HFFc6 (cell line): ENCODE data around the gene CDKN2AIPNL. TPM values are rescaled to one million over a fixed set of nuclear protein-coding genes. Genes with fewer than 3 reads are reported as not detected.
A peak's percentile ranks its signal among the peaks of the same experiment; 100 is the strongest.

Experiments used
- DNase-seq: peaks from one replicate; pipeline ENCODE4 v3.0.0-alpha.2; 2018
- H3K27ac Mint-ChIP-seq: 2 replicates; pipeline ENCODE4 v1.8.0; 2020; ENCODE audit warnings: mild to moderate bottlenecking, mixed read lengths
- H3K27me3 Mint-ChIP-seq: 2 replicates; pipeline ENCODE4 v1.8.0; 2021; ENCODE audit warnings: mild to moderate bottlenecking, moderate library complexity, mixed read lengths; ENCODE audit not compliant: insufficient read depth
- H3K36me3 Mint-ChIP-seq: 2 replicates; pipeline ENCODE4 v1.8.0; 2021; ENCODE audit warnings: low read depth, mixed read lengths
- H3K4me1 Mint-ChIP-seq: 2 replicates; pipeline ENCODE4 v1.8.0; 2020; ENCODE audit warnings: low read depth, mixed read lengths
- H3K4me3 Mint-ChIP-seq: 2 replicates; pipeline ENCODE4 v1.8.0; 2020; ENCODE audit warnings: mild to moderate bottlenecking, moderate library complexity, mixed read lengths
- H3K9me3 Mint-ChIP-seq: 2 replicates; pipeline ENCODE4 v1.8.0; 2020; ENCODE audit warnings: mild to moderate bottlenecking, mixed read lengths
- CTCF ChIP-seq: fragments of 200-600 bp; sonication (generic); IDR thresholded peaks from 2 replicates; pipeline ENCODE4 v1.5.0; 2021; ENCODE audit warnings: antibody characterized with exemption, mild to moderate bottlenecking
- total RNA-seq, 6 experiments: library from RNA; stranded (reverse); fragmentation: NEBNext Ultra II Directional; extraction: Animal tissue kit (Norgen Biotek cat#: 25700); gene quantifications; 2 replicates in 1 of 6; 3 replicates in 5 of 6; pipeline ENCODE4 v1.2.3, GENCODE V29; 2021

CDKN2AIPNL gene
- total RNA-seq, 6 experiments from 2014 or later = 23.3 to 30.2 (median 28.4) TPM

- H3K4me3 Mint-ChIP-seq = peak overlapping the region; percentile 51
- DNase-seq = peak; percentile 80
- H3K9me3 Mint-ChIP-seq = no peaks in the 10 kb centered on the region
- peak overlapping the region; percentile 98 for H3K27ac Mint-ChIP-seq
- no peaks in the 10 kb centered on the region for H3K36me3 Mint-ChIP-seq
- no peak for TF ChIP-seq CTCF
- peaks cover 72% of the 10 kb centered on the region for H3K4me1 Mint-ChIP-seq
- H3K27me3 Mint-ChIP-seq = no peaks in the 10 kb centered on the region; the same call in 1 of the 2 replicates
These were observed 26.3 kb upstream of the CDKN2AIPNL start for GRCh38 chr5:134437847-134438581.

GRCh38 chr5:134437340-134437846 lies 25.7 kb upstream of the CDKN2AIPNL start:
- Mint-ChIP-seq H3K9me3 (no peaks in the 10 kb centered on the region), H3K27ac (peak overlapping the region; percentile 98), H3K4me3 (peak overlapping the region; percentile 71), H3K27me3 (no peaks in the 10 kb centered on the region; the same call in 1 of the 2 replicates), H3K36me3 (no peaks in the 10 kb centered on the region), H3K4me1 (peaks cover 78% of the 10 kb centered on the region)
- TF ChIP-seq CTCF = no peak
- peak; percentile 14 for DNase-seq

- Mint-ChIP-seq H3K27ac (peak overlapping the region; percentile 98), H3K4me1 (peaks cover 72% of the 10 kb centered on the region), H3K4me3 (peak overlapping the region; percentile 71), H3K9me3 (no peaks in the 10 kb centered on the region), H3K27me3 (no peaks in the 10 kb centered on the region; the same call in 1 of the 2 replicates), H3K36me3 (no peaks in the 10 kb centered on the region)
- peak; percentile 97 for DNase-seq
- no peak for TF ChIP-seq CTCF
These were observed 25.1 kb upstream of the CDKN2AIPNL start for GRCh38 chr5:134436523-134437339.

- peaks cover 68% of the 10 kb centered on the region for H3K4me1 Mint-ChIP-seq
- DNase-seq = peak; percentile 84
- peak overlapping the region; percentile 68 for H3K4me3 Mint-ChIP-seq
- TF ChIP-seq CTCF = no peak
- no peaks in the 10 kb centered on the region for H3K9me3 Mint-ChIP-seq
- H3K27ac Mint-ChIP-seq = peak overlapping the region; percentile 98
- H3K36me3 Mint-ChIP-seq = no peaks in the 10 kb centered on the region
- H3K27me3 Mint-ChIP-seq = no peaks in the 10 kb centered on the region; the same call in 1 of the 2 replicates
These were observed 23.9 kb upstream of the CDKN2AIPNL start for GRCh38 chr5:134435560-134435959.

GRCh38 chr5:134432677-134433359 lies 21.1 kb upstream of the CDKN2AIPNL start:
- TF ChIP-seq CTCF = no peak
- Mint-ChIP-seq H3K4me3 (no peak overlapping the region), H3K27ac (no peak overlapping the region; the same call in 1 of the 2 replicates), H3K4me1 (peaks cover 44% of the 10 kb centered on the region), H3K27me3 (peaks cover 2% of the 10 kb centered on the region), H3K9me3 (no peaks in the 10 kb centered on the region), H3K36me3 (no peaks in the 10 kb centered on the region)
- no peak for DNase-seq
